SK-N-SH (cell line): ENCODE results near the gene TCF12.

Experiments
- CTCF ChIP-seq: fragments of 200-600 bp; sonication (generic); IDR thresholded peaks from 2 replicates; pipeline ENCODE4 v1.6.1; 2017; ENCODE audit warnings: antibody characterized with exemption, mild to moderate bottlenecking, moderate library complexity
- GATA2 ChIP-seq: sonication (generic); formaldehyde crosslinking; IDR thresholded peaks from 2 replicates; pipeline ENCODE4 v1.5.0; 2020; ENCODE audit warnings: mild to moderate bottlenecking, missing genetic modification reagents
- MXI1 ChIP-seq: IDR thresholded peaks from 2 replicates; pipeline ENCODE4 v1.6.1; 2012; ENCODE audit warnings: mild to moderate bottlenecking, low read depth, low read length, improper control_type of control experiment
- RAD21 ChIP-seq: IDR thresholded peaks from 2 replicates; pipeline ENCODE4 v1.6.1; 2012; ENCODE audit warnings: mild to moderate bottlenecking, low read length
- REST ChIP-seq: IDR thresholded peaks from 2 replicates; pipeline ENCODE4 v1.6.1; 2012; ENCODE audit warnings: mild to moderate bottlenecking, low read depth, low read length, moderate library complexity
- TEAD4 ChIP-seq: IDR thresholded peaks from 2 replicates; pipeline ENCODE4 v1.4.0; 2012; ENCODE audit warnings: mild to moderate bottlenecking, borderline replicate concordance; ENCODE audit not compliant: insufficient read depth
- USF2 ChIP-seq: fragments of 150-350 bp; IDR thresholded peaks from 2 replicates; pipeline ENCODE4 v1.6.1; 2017; ENCODE audit warnings: antibody characterized with exemption, low read length, low read depth, borderline replicate concordance

- TF ChIP-seq GATA2 = no peak
- no peak for TF ChIP-seq USF2
- no peak for TF ChIP-seq REST
- TF ChIP-seq CTCF = no peak
- TF ChIP-seq TEAD4 = no peak
- TF ChIP-seq MXI1 = no peak
- no peak for TF ChIP-seq RAD21
These were observed 394.7 kb downstream of the TCF12 start for GRCh38 chr15:57313134-57313483.
